Stimulated activated CD8-positive, alpha-beta memory T cell treated with anti-CD3 and anti-CD28 coated beads, Interleukin-12 subunit alpha, Interleukin-12 subunit beta, amount 100 ng/mL, for 24 hours (primary cell): ENCODE measurements around the gene ABHD16B.
"Not testable (repeated sequence)": the region's sequence is repeated elsewhere in the genome, so short reads cannot be mapped to it uniquely, and the experiment has no call there.

ENCODE experiments used
- DNase-seq: peaks from one replicate; pipeline ENCODE4 v3.0.0-alpha.2; 2020; ENCODE audit errors: extremely low read depth

The ABHD16B gene

GRCh38 chr20:63855363-63856097 is 5.8 kb upstream of the ABHD16B start:
- no peak for DNase-seq

- DNase-seq: no peak
Observed at GRCh38 chr20:63856098-63856511, 5.2 kb upstream of the ABHD16B start.

- no peak for DNase-seq
Observed at GRCh38 chr20:63857764-63858392, 3.4 kb upstream of the ABHD16B start.

- no peak for DNase-seq
Observed at GRCh38 chr20:63858393-63859165, 2.7 kb upstream of the ABHD16B start.

GRCh38 chr20:63859166-63859699 is 2.1 kb upstream of the ABHD16B start:
- DNase-seq: no peak

GRCh38 chr20:63860325-63861051 is 810 bp upstream of the ABHD16B start:
- DNase-seq: no peak

GRCh38 chr20:63861981-63862901 is 943 bp downstream of the ABHD16B start:
- DNase-seq: no peak

GRCh38 chr20:63863021-63863797 is 1.9 kb downstream of the ABHD16B start:
- no peak for DNase-seq

- DNase-seq: peak; percentile 48
Observed at GRCh38 chr20:63863798-63864544, 2.7 kb downstream of the ABHD16B start.

- DNase-seq: no peak
Observed at GRCh38 chr20:63864545-63864977, 3.3 kb downstream of the ABHD16B start.

- DNase-seq: peak; percentile 95
Observed at GRCh38 chr20:63864978-63865640, 3.8 kb downstream of the ABHD16B start, which contains the start of gene TPD52L2. TPD52L2 (plus strand) TSS chr20:63865270; CDS start chr20:63865366, 96 bp downstream.

GRCh38 chr20:63867042-63867441 is 5.7 kb downstream of the ABHD16B start:
- DNase-seq: not testable (repeated sequence)

- DNase-seq: no peak
Observed at GRCh38 chr20:63868264-63868663, 7.0 kb downstream of the ABHD16B start.

- no peak for DNase-seq
Observed at GRCh38 chr20:63873477-63873971, 12.2 kb downstream of the ABHD16B start.

- not testable (repeated sequence) for DNase-seq
Observed at GRCh38 chr20:63874241-63874640, 12.9 kb downstream of the ABHD16B start.

- no peak for DNase-seq
Observed at GRCh38 chr20:63876489-63877036, 15.3 kb downstream of the ABHD16B start.

GRCh38 chr20:63877755-63878470 is 16.6 kb downstream of the ABHD16B start:
- DNase-seq: no peak
